ENCODE measurements around the gene APPL2.

GRCh38 chr12:105177208-105177607, 58.8 kb downstream of the APPL2 start:
- no peak for TF ChIP-seq POLR2A (IDR thresholded peaks at IDR 0.05)
- no peak for TF ChIP-seq CTCF (IDR thresholded peaks at IDR 0.05)

Measured in tibial nerve (tissue), 3 donors.